Muscle layer of duodenum (tissue), 2 donors: ENCODE measurements around the gene COX11.

ENCODE experiments used
- H3K27ac ChIP-seq: one replicate; pipeline ENCODE4 v1.7.0; 2013; ENCODE audit warnings: mild to moderate bottlenecking, low read length
- H3K27me3 ChIP-seq: one replicate; pipeline ENCODE4 v1.7.0; 2013; ENCODE audit warnings: low read depth, mild to moderate bottlenecking, control low read depth, low read length
- H3K36me3 ChIP-seq, 2 donors: one replicate each; pipeline ENCODE4 v1.7.0; 2013; ENCODE audit warnings: low read length in 2 of 2, control low read depth in 1 of 2, mild to moderate bottlenecking in 1 of 2; ENCODE audit not compliant: insufficient read depth in 2 of 2, control insufficient read depth in 1 of 2
- H3K4me1 ChIP-seq, 2 donors: one replicate each; pipeline ENCODE4 v1.7.0; 2013; ENCODE audit warnings: low read length in 2 of 2, mild to moderate bottlenecking in 2 of 2, control low read depth in 1 of 2, moderate library complexity in 1 of 2; ENCODE audit not compliant: insufficient read depth in 2 of 2, control insufficient read depth in 1 of 2
- H3K4me3 ChIP-seq, 2 donors: one replicate each; pipeline ENCODE4 v1.7.0; 2013; ENCODE audit warnings: low read length in 2 of 2, low read depth in 1 of 2, mild to moderate bottlenecking in 1 of 2
- H3K9me3 ChIP-seq, 2 donors: one replicate each; pipeline ENCODE4 v1.7.0; 2013; ENCODE audit warnings: low read length in 2 of 2, control low read depth in 1 of 2, mild to moderate bottlenecking in 1 of 2; ENCODE audit not compliant: control insufficient read depth in 1 of 2
- donor health status: healthy.

Gene COX11

GRCh38 chr17:54980375-54980774, 11.9 kb upstream of the COX11 start:
- no peaks in the 10 kb centered on the region for H3K36me3 ChIP-seq
- no peak overlapping the region for H3K27ac ChIP-seq
- H3K4me1 ChIP-seq: no peaks in the 10 kb centered on the region
- H3K27me3 ChIP-seq: no peaks in the 10 kb centered on the region
- no peak overlapping the region for H3K4me3 ChIP-seq
- H3K9me3 ChIP-seq: no peaks in the 10 kb centered on the region

- Histone ChIP-seq H3K4me1 (no peaks in the 10 kb centered on the region), H3K9me3 (no peaks in the 10 kb centered on the region), H3K36me3 (no peaks in the 10 kb centered on the region), H3K4me3 (no peak overlapping the region), H3K27me3 (no peaks in the 10 kb centered on the region), H3K27ac (no peak overlapping the region)
Measured at GRCh38 chr17:54979657-54980056, 11.2 kb upstream of the COX11 start.

- Histone ChIP-seq H3K27ac (no peak overlapping the region), H3K9me3 (no peaks in the 10 kb centered on the region), H3K27me3 (no peaks in the 10 kb centered on the region), H3K36me3 (no peaks in the 10 kb centered on the region), H3K4me1 (no peaks in the 10 kb centered on the region), H3K4me3 (no peak overlapping the region)
Measured at GRCh38 chr17:54977744-54978143, 9.3 kb upstream of the COX11 start.

- Histone ChIP-seq H3K4me3 (no peak overlapping the region), H3K36me3 (no peaks in the 10 kb centered on the region), H3K9me3 (no peaks in the 10 kb centered on the region), H3K27me3 (no peaks in the 10 kb centered on the region), H3K27ac (no peak overlapping the region), H3K4me1 (no peaks in the 10 kb centered on the region)
Measured at GRCh38 chr17:54976316-54976715, 7.9 kb upstream of the COX11 start.

- Histone ChIP-seq H3K4me3 (no peak overlapping the region), H3K4me1 (peaks cover 6 to 8% of the 10 kb centered on the region in 2 donors), H3K9me3 (no peaks in the 10 kb centered on the region), H3K36me3 (no peaks in the 10 kb centered on the region), H3K27me3 (no peaks in the 10 kb centered on the region), H3K27ac (no peak overlapping the region)
Measured at GRCh38 chr17:54974759-54975158, 6.3 kb upstream of the COX11 start.

- Histone ChIP-seq H3K9me3 (no peaks in the 10 kb centered on the region), H3K27me3 (no peaks in the 10 kb centered on the region), H3K27ac (no peak overlapping the region), H3K4me1 (peaks cover 12 to 13% of the 10 kb centered on the region in 2 donors), H3K36me3 (no peaks in the 10 kb centered on the region), H3K4me3 (no peak overlapping the region)
Measured at GRCh38 chr17:54972406-54973138, 4.1 kb upstream of the COX11 start.

GRCh38 chr17:54971901-54972300, 3.4 kb upstream of the COX11 start:
- Histone ChIP-seq H3K27ac (no peak overlapping the region), H3K4me3 (no peak overlapping the region), H3K9me3 (no peaks in the 10 kb centered on the region), H3K36me3 (no peaks in the 10 kb centered on the region), H3K4me1 (peaks cover 12 to 18% of the 10 kb centered on the region in 2 donors), H3K27me3 (no peaks in the 10 kb centered on the region)

GRCh38 chr17:54971147-54971546, 2.7 kb upstream of the COX11 start:
- H3K27me3 ChIP-seq: no peaks in the 10 kb centered on the region
- H3K9me3 ChIP-seq: no peaks in the 10 kb centered on the region
- H3K4me1 ChIP-seq: peaks cover 12 to 24% of the 10 kb centered on the region in 2 donors
- no peak overlapping the region for H3K4me3 ChIP-seq
- no peak overlapping the region for H3K27ac ChIP-seq
- H3K36me3 ChIP-seq: no peaks in the 10 kb centered on the region

- Histone ChIP-seq H3K27me3 (no peaks in the 10 kb centered on the region), H3K9me3 (peaks cover 0 to 1% of the 10 kb centered on the region in 2 donors), H3K4me1 (peaks cover 12 to 24% of the 10 kb centered on the region in 2 donors), H3K27ac (peak overlapping the region; percentile 87), H3K36me3 (peaks cover 0 to 2% of the 10 kb centered on the region in 2 donors), H3K4me3 (peak overlapping the region; percentile 92 to 99)
Measured at GRCh38 chr17:54969658-54970572, 1.5 kb upstream of the COX11 start.

- peaks cover 12 to 24% of the 10 kb centered on the region in 2 donors for H3K4me1 ChIP-seq
- H3K27me3 ChIP-seq: no peaks in the 10 kb centered on the region
- H3K9me3 ChIP-seq: peaks cover 0 to 3% of the 10 kb centered on the region in 2 donors
- H3K4me3 ChIP-seq: peak overlapping the region; percentile 92 to 99
- H3K36me3 ChIP-seq: peaks cover 4 to 8% of the 10 kb centered on the region in 2 donors
- peak overlapping the region; percentile 87 for H3K27ac ChIP-seq
Measured at GRCh38 chr17:54968988-54969332, 506 bp upstream of the COX11 start.

- peaks cover 0 to 3% of the 10 kb centered on the region in 2 donors for H3K9me3 ChIP-seq
- H3K27ac ChIP-seq: peak overlapping the region; percentile 40
- no peaks in the 10 kb centered on the region for H3K27me3 ChIP-seq
- H3K36me3 ChIP-seq: peaks cover 10 to 16% of the 10 kb centered on the region in 2 donors
- H3K4me1 ChIP-seq: peaks cover 12 to 24% of the 10 kb centered on the region in 2 donors
- peak overlapping the region; percentile 92 to 99 for H3K4me3 ChIP-seq
Measured at GRCh38 chr17:54967621-54968261, 713 bp downstream of the COX11 start.
